Spinal cord (tissue), 10 donors: Measurements from ENCODE around the gene PRKCD. TPM values are rescaled to one million over a fixed set of nuclear protein-coding genes. Genes with fewer than 3 reads are reported as not detected.

ENCODE experiments used
- DNase-seq, 6 donors: peaks; one replicate each; pipeline versions ENCODE4 v3.0.0 to v3.0.0-alpha.2; 2013 to 2015; ENCODE audit warnings: low spot score in 6 of 6, low read depth in 4 of 6
- H3K27ac ChIP-seq: one replicate; pipeline ENCODE4 v1.5.1; 2013; ENCODE audit warnings: low read depth, low read length, control low read depth
- H3K27me3 ChIP-seq: one replicate; pipeline ENCODE4 v1.6.1; 2013; ENCODE audit warnings: low read length; ENCODE audit not compliant: control insufficient read depth, insufficient read depth
- H3K36me3 ChIP-seq: one replicate; pipeline ENCODE4 v1.6.1; 2013; ENCODE audit warnings: low read length; ENCODE audit not compliant: control insufficient read depth, insufficient read depth
- H3K4me1 ChIP-seq: one replicate; pipeline ENCODE4 v1.6.1; 2013; ENCODE audit warnings: low read length; ENCODE audit not compliant: control insufficient read depth, insufficient read depth
- H3K4me3 ChIP-seq: one replicate; pipeline ENCODE4 v1.5.1; 2013; ENCODE audit warnings: low read depth, low read length, control low read depth
- H3K9me3 ChIP-seq: one replicate; pipeline ENCODE4 v1.6.1; 2013; ENCODE audit warnings: low read length; ENCODE audit not compliant: control insufficient read depth, insufficient read depth
- WGBS: methylation state at CpG from one replicate; pipeline ENCODE4 v1.1.5; 2013; ENCODE audit warnings: missing lambda C conversion rate; ENCODE audit not compliant: insufficient coverage; 5-methylcytosine and 5-hydroxymethylcytosine counted together
- polyA plus RNA-seq, 2 donors: library from polyadenylated mRNA; unstranded; fragments of 120-200 nt; gene quantifications; one replicate each; pipeline ENCODE4 v1.2.1, GENCODE V29; 2013; ENCODE audit not compliant: insufficient read length in 2 of 2
- total RNA-seq, 2 donors: library from RNA; depleted of rRNA in 1 of 2; stranded (reverse); fragments of 120-200 nt in 1 of 2; fragments of >200 nt in 1 of 2; gene quantifications; one replicate each; pipeline versions ENCODE4 v1.2.3 to v1.2.4, GENCODE V29; 2013 to 2014
- donor health status: healthy.

The PRKCD gene
- total and polyA plus RNA-seq, 4 donors, result 2.9 to 15.0 (median 11.2) TPM

GRCh38 chr3:53153980-53154379 is 7.0 kb upstream of the PRKCD start:
- H3K27me3 ChIP-seq, result peaks cover 19% of the 10 kb centered on the region
- WGBS, result no CpG with 5 or more reads among the region's 6 CpGs
- H3K36me3 ChIP-seq, result no peaks in the 10 kb centered on the region
- DNase-seq, result no peak
- H3K4me1 ChIP-seq, result peaks cover 36% of the 10 kb centered on the region
- H3K4me3 ChIP-seq, result no peak overlapping the region
- no peaks in the 10 kb centered on the region for H3K9me3 ChIP-seq
- no peak overlapping the region for H3K27ac ChIP-seq

DNA sequence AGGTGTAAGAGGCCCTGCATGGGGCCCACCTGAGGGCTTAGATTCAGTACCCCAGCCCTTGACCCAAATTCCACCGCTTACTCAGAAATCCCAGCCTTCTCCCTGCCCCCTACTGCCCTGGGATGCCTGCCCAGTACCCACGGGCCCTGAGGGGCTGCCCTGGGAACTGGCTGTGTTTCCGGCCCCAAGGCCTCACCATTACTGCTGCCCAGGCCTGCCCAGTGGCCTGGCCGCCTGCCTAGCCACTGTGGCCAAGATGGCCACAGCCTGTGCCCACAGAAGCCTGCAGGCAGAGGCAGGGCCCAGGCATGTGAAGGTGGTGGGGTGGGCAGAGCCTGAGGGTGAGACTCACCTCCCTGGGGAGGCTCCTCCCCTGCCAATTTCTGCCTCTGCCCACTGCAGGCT is 6.1 kb upstream of the PRKCD start:
- WGBS, result 72% methylated on average over 4 of the region's 4 CpGs
- DNase-seq, result no peak
- peaks cover 44% of the 10 kb centered on the region for H3K4me1 ChIP-seq

GRCh38 chr3:53155760-53156159 is 5.2 kb upstream of the PRKCD start:
- H3K27me3 ChIP-seq, result peaks cover 24% of the 10 kb centered on the region

More for the DNA sequence above, 6.1 kb upstream of the PRKCD start:
- no peak overlapping the region for H3K4me3 ChIP-seq
- no peaks in the 10 kb centered on the region for H3K9me3 ChIP-seq
- H3K27me3 ChIP-seq, result peaks cover 20% of the 10 kb centered on the region
- H3K27ac ChIP-seq, result no peak overlapping the region
- no peaks in the 10 kb centered on the region for H3K36me3 ChIP-seq

GRCh38 chr3:53156368-53156834 is 4.6 kb upstream of the PRKCD start:
- 10% methylated on average over 2 of the region's 36 CpGs for WGBS
- no peak for DNase-seq
- Histone ChIP-seq H3K27ac (no peak overlapping the region), H3K27me3 (peaks cover 24% of the 10 kb centered on the region), H3K9me3 (no peaks in the 10 kb centered on the region), H3K36me3 (no peaks in the 10 kb centered on the region), H3K4me3 (no peak overlapping the region), H3K4me1 (peaks cover 55% of the 10 kb centered on the region)

More at GRCh38 chr3:53155760-53156159, 5.2 kb upstream of the PRKCD start:
- Histone ChIP-seq H3K36me3 (no peaks in the 10 kb centered on the region), H3K4me3 (no peak overlapping the region), H3K9me3 (no peaks in the 10 kb centered on the region), H3K27ac (no peak overlapping the region), H3K4me1 (peaks cover 51% of the 10 kb centered on the region)
- WGBS, result 64% methylated on average over 4 of the region's 6 CpGs
- DNase-seq, result no peak

GRCh38 chr3:53157974-53158580 is 2.9 kb upstream of the PRKCD start:
- Histone ChIP-seq H3K27me3 (peaks cover 24% of the 10 kb centered on the region), H3K4me3 (no peak overlapping the region), H3K27ac (no peak overlapping the region), H3K4me1 (peaks cover 64% of the 10 kb centered on the region), H3K9me3 (no peaks in the 10 kb centered on the region), H3K36me3 (no peaks in the 10 kb centered on the region)
- 85% methylated on average over 2 of the region's 3 CpGs for WGBS
- DNase-seq, result no peak

- Histone ChIP-seq H3K36me3 (no peaks in the 10 kb centered on the region), H3K27me3 (peaks cover 24% of the 10 kb centered on the region), H3K9me3 (no peaks in the 10 kb centered on the region), H3K4me1 (peaks cover 66% of the 10 kb centered on the region), H3K4me3 (no peak overlapping the region), H3K27ac (no peak overlapping the region)
- DNase-seq, result no peak
- WGBS, result 100% methylated on average over 2 of the region's 2 CpGs
These were observed 2.2 kb upstream of the PRKCD start for GRCh38 chr3:53158765-53159155.

- Histone ChIP-seq H3K4me3 (no peak overlapping the region), H3K27ac (no peak overlapping the region), H3K36me3 (no peaks in the 10 kb centered on the region), H3K9me3 (no peaks in the 10 kb centered on the region), H3K27me3 (peaks cover 24% of the 10 kb centered on the region), H3K4me1 (peaks cover 66% of the 10 kb centered on the region)
- no peak for DNase-seq
- WGBS, result 71% methylated on average over 6 of the region's 9 CpGs
These were observed 1.6 kb upstream of the PRKCD start for GRCh38 chr3:53159156-53160060.

DNA sequence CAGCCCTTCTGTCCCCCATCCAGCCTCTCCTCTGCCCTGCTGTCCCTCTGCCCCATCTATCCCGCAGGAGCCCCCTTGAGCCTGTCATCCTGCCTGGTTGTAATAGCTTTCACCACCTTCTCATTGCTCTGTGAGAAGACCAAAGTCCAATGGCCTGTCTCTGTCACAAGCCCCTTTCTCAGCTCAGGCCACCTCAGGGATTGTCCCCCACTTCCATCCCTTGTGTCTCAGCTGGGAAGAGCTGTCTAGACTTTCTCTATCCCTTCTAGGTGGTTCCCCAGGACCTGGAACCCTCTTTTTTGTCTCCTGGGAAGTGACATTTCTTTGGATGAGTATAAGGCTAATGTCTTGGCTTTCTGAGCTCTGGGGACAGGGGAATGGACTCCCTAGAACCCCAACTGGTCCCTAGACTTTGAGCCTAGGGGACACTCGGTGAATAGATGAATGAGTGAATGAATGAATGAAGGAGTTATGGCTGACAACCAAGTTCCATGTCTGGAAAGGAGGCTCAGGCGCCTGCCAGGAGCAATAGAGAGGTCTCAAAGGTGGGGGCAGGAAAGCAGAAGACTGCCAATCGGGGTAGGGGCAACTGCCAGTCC is 849 bp upstream of the PRKCD start:
- H3K36me3 ChIP-seq, result no peaks in the 10 kb centered on the region
- H3K4me1 ChIP-seq, result peaks cover 62% of the 10 kb centered on the region
- DNase-seq, result no peak
- H3K27ac ChIP-seq, result no peak overlapping the region
- 37% methylated on average over 4 of the region's 4 CpGs for WGBS
- peaks cover 24% of the 10 kb centered on the region for H3K27me3 ChIP-seq
- H3K4me3 ChIP-seq, result peak overlapping the region; percentile 57
- H3K9me3 ChIP-seq, result no peaks in the 10 kb centered on the region

DNA sequence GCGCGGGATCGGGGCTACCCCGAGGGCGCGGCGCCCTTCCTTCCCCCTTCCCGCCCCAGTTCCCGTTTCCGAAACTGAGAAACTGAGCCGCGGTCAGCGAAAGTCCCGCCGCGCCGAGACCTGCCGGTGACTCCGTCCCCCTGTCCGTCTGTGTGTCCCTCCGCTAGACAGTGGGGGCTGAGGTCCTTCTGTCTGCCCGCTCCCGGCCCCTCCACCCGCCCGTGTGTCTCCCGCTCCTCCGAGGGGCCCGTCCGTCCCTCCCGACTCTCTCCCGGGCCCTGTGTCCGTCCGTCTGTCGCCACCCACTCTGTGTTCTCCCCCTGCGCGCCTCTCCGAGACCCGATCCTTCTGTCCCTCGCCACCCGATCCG is 426 bp downstream of the PRKCD start:
- peaks cover 16% of the 10 kb centered on the region for H3K27me3 ChIP-seq
- H3K27ac ChIP-seq, result peak overlapping the region; percentile 49
- peaks cover under 1% of the 10 kb centered on the region for H3K36me3 ChIP-seq
- under 1% methylated on average over 34 of the region's 41 CpGs for WGBS
- peaks cover 50% of the 10 kb centered on the region for H3K4me1 ChIP-seq
- DNase-seq, result no peak
- peak overlapping the region; percentile 70 for H3K4me3 ChIP-seq
- H3K9me3 ChIP-seq, result no peaks in the 10 kb centered on the region
